GM23248 (cell line): ENCODE results near the gene DSTN.

Experiments
- EZH2 ChIP-seq: fragments of 200-600 bp; sonication (generic); IDR thresholded peaks from 2 replicates; pipeline ENCODE4 v1.6.1; 2018; ENCODE audit warnings: antibody characterized with exemption, mild to moderate bottlenecking; ENCODE audit not compliant: insufficient read depth, poor library complexity, severe bottlenecking
- EZH2phosphoT487 ChIP-seq: fragments of 200-600 bp; sonication (generic); IDR thresholded peaks from 2 replicates; pipeline ENCODE4 v1.6.1; 2018; ENCODE audit warnings: antibody characterized with exemption, moderate library complexity, mild to moderate bottlenecking, low read depth; ENCODE audit not compliant: insufficient read depth

DNA sequence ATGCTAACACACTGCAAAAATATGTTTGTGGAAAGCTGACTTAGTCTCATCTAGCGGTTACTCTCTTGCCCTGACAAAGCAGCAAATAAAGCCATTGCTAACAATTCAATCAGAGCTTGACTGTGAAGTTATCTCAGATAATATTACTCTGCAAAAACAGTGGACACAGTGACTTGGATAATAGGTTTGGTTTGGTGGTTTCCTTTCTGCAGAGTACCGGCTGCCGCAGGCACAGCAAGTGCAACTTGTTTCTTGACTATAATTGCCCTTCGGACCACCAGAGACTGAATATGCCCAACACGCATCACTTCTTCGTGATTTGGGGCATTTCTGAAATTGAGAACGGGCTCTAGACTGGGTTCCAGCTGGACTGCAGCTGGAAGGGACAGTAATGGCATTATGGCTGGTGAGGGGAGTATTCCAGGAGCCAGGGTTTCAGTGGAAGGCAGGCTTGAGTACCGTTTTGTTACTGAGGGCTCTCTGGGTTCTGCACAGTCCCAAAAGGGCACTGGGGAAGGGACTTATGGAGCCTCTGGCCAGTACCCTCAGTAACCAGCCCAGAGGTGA lies 40.0 kb downstream of the DSTN start:
- no peak for TF ChIP-seq EZH2
- no peak for TF ChIP-seq EZH2phosphoT487
